Mucosa of rectum (tissue), 2 donors: ENCODE measurements around the gene IL1R1.

Source experiments
- H3K27ac ChIP-seq, 2 donors: one replicate each; pipeline ENCODE4 v1.7.0; 2013; ENCODE audit warnings: inconsistent platforms in 2 of 2, low read depth in 2 of 2, low read length in 2 of 2
- H3K27me3 ChIP-seq, 2 donors: one replicate each; pipeline ENCODE4 v1.7.0; 2013; ENCODE audit warnings: low read length in 2 of 2; ENCODE audit not compliant: control insufficient read depth in 2 of 2, insufficient read depth in 2 of 2
- H3K36me3 ChIP-seq, 2 donors: one replicate each; pipeline ENCODE4 v1.7.0; 2013; ENCODE audit warnings: low read length in 2 of 2; ENCODE audit not compliant: control insufficient read depth in 2 of 2, insufficient read depth in 2 of 2
- H3K4me1 ChIP-seq, 2 donors: one replicate each; pipeline ENCODE4 v1.7.0; 2013; ENCODE audit warnings: low read length in 2 of 2, mild to moderate bottlenecking in 1 of 2; ENCODE audit not compliant: control insufficient read depth in 2 of 2, insufficient read depth in 2 of 2
- H3K4me3 ChIP-seq, 2 donors: one replicate each; pipeline ENCODE4 v1.7.0; 2013; ENCODE audit warnings: low read length in 2 of 2
- H3K9ac ChIP-seq, 2 donors: one replicate each; pipeline ENCODE4 v1.7.0; 2013; ENCODE audit warnings: low read length in 2 of 2, low read depth in 1 of 2, mild to moderate bottlenecking in 1 of 2
- H3K9me3 ChIP-seq, 2 donors: one replicate each; pipeline ENCODE4 v1.7.0; 2013; ENCODE audit warnings: low read length in 2 of 2; ENCODE audit not compliant: control insufficient read depth in 2 of 2
- donor health status: healthy.
- donor health status: Normal muscosa, but diverticular disease.

The IL1R1 gene

DNA sequence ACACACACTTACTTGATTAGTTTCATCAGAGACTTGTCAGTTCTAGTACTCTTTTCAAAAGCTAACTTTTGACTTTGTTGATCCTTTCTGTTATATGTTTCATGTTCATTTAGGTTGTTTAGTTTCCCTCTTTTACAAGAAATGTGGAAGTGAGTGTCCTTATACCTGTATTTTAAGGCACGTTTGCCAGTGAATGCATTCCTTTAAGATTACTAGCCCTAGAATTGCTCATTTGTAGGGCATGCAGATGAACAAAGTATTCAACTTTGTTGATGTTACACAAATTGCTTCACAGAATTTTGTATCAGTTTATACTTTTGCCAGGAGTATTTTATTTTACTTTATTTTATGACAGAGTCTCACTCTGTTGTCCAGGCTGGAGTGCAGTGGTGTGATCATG is 50.5 kb downstream of the IL1R1 start:
- Histone ChIP-seq H3K4me3 (no peak overlapping the region), H3K27ac (no peak overlapping the region), H3K4me1 (no peaks in the 10 kb centered on the region), H3K9me3 (no peaks in the 10 kb centered on the region), H3K36me3 (no peaks in the 10 kb centered on the region), H3K27me3 (no peaks in the 10 kb centered on the region), H3K9ac (no peak overlapping the region)

DNA sequence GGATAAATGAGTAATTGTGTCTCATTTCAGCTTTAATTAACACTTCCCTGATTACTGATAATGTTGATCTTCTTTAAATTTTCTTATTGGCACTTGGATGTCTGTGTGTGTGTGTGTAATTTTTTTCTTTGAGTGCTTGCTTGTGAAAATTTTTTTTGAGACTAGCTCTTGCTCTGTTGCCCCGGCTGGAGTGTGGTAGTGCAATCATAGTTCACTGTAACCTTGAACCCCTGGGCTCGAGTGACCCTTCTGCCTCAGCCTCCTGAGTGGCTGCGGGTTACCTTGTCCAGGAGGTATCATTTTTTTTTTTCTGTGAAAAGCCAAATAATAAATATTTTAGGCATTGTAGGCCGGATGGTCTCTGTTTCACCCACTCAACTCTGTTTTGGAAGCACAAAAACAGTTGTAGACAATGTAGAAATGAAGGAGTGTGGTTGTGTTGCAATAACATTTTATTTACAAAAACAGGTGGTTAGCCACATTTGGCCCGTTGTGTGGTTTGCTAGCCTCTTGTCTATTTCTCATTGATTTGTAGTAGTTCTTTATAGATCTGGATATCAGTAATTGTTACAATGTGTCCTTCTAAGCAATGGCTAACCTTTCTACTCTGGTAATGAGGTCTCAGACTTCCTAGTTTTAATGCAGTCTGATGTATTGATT is 52.2 kb downstream of the IL1R1 start:
- Histone ChIP-seq H3K4me3 (no peak overlapping the region), H3K27ac (no peak overlapping the region), H3K27me3 (no peaks in the 10 kb centered on the region), H3K36me3 (no peaks in the 10 kb centered on the region), H3K9ac (no peak overlapping the region), H3K4me1 (no peaks in the 10 kb centered on the region), H3K9me3 (no peaks in the 10 kb centered on the region)

DNA sequence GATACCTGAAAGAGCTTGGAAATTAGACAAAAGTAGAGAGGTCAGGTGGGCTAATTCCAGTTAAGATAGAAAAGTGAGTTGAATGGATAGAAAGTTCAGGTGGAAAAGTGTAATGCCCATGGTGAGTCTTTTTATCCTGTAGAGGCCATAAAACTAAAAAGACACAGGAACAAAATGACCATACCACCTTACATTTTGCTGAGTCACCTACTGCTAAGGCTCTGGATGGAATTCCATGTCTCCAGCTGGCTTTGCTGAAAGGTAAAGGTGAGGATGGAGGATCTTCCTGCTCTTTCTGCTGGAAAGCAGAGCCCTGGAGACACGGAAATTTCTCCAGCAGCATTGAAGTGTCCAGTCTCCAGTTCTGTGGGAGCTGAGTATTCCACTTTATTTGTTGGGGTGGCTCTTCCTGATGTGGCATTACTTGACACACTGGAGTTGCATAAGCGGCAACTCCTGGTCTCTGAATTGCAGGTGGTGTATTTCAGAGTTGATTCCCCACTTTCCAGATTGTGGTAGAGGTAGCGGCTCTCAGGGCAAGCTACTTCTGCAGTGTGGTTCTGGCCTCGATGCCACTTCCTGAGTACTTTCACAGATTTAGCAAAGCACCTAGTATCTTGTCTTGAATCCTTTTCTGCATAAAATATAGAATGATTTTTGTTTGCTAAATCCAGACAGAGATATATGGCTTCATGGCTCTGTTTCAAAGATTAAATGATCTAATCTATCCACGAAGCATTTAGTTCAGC is 55.0 kb downstream of the IL1R1 start:
- Histone ChIP-seq H3K27ac (no peak overlapping the region), H3K27me3 (no peaks in the 10 kb centered on the region), H3K36me3 (no peaks in the 10 kb centered on the region), H3K4me1 (no peaks in the 10 kb centered on the region), H3K9me3 (no peaks in the 10 kb centered on the region), H3K9ac (no peak overlapping the region), H3K4me3 (no peak overlapping the region)

DNA sequence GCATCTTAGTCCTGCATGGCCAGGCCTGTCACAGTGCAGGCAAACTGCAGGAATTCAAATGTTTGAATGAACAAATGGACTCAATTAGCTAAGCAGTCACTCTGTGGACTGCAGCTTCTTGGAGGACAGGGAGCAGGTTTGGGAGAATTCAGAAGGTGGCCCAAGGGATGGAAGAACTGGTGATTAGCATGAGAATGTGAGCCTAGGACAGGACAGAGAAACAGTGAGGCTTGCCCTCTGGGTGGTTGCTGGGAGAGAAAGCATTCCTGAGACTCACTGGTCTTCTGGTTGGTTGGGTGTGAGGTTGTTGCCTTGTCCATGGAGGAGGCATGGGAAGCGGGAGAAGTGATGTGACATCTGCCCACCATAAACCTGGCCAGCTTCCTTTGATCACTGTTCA is 58.0 kb downstream of the IL1R1 start:
- no peak overlapping the region for H3K9ac ChIP-seq
- H3K4me1 ChIP-seq: no peaks in the 10 kb centered on the region
- no peaks in the 10 kb centered on the region for H3K36me3 ChIP-seq
- H3K4me3 ChIP-seq: no peak overlapping the region
- H3K27ac ChIP-seq: no peak overlapping the region
- no peaks in the 10 kb centered on the region for H3K27me3 ChIP-seq
- H3K9me3 ChIP-seq: no peaks in the 10 kb centered on the region

DNA sequence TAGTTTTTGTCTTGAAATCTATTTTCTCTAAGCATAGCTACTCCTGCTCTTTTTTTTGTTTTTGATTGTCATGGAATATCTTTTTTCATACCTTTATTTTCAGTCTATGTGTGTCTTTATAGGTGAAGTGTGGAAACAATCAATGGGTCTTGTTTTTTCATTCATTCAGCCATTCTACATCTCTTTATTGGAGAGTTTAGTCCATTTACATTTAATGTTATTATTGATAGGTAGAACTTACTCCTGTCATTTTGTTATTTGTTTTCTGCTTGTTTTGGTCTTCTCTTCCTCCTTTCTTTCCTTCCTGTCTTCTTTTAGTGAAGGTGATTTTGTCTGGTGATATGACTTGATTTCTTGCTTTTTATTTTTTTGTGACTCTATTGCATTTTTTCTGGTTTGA is 62.1 kb downstream of the IL1R1 start:
- Histone ChIP-seq H3K36me3 (no peaks in the 10 kb centered on the region), H3K27me3 (no peaks in the 10 kb centered on the region), H3K27ac (no peak overlapping the region), H3K4me1 (no peaks in the 10 kb centered on the region), H3K9ac (no peak overlapping the region), H3K9me3 (no peaks in the 10 kb centered on the region), H3K4me3 (no peak overlapping the region)

DNA sequence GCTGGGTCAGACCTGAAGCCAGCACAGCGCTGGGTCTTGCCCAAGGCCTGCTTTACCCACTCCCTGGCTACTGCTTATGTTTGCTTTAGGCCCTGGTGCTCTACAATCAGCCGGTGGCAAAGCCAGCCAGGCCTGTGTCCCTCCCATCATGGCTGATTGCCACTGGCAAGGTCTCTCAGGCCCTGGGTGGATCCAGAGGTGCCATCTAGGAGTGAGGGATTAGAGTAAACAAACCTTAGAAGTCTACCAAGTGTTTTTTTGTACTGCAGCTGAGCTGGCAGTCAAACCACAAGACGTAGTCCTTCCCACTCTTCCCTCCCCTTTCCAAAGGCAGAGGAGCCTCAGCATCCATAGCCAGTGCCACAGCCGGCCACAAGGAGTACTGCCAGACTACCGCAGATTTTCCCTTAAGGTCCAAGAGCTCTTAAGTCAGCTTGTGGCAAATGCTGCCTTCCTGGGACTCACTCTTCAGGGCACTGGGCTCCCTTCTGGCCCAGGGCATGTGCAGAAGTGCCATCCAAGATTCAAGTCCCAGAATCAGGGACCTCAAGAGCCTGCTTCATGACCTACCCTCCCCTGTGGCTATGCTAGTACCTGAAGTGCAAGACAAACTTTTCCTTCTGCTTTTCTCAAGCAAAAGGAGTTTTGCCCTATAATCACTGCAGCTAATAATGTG is 64.3 kb downstream of the IL1R1 start:
- H3K9me3 ChIP-seq: no peaks in the 10 kb centered on the region
- no peaks in the 10 kb centered on the region for H3K27me3 ChIP-seq
- no peaks in the 10 kb centered on the region for H3K4me1 ChIP-seq
- no peak overlapping the region for H3K4me3 ChIP-seq
- H3K9ac ChIP-seq: no peak overlapping the region
- H3K36me3 ChIP-seq: no peaks in the 10 kb centered on the region
- no peak overlapping the region for H3K27ac ChIP-seq

DNA sequence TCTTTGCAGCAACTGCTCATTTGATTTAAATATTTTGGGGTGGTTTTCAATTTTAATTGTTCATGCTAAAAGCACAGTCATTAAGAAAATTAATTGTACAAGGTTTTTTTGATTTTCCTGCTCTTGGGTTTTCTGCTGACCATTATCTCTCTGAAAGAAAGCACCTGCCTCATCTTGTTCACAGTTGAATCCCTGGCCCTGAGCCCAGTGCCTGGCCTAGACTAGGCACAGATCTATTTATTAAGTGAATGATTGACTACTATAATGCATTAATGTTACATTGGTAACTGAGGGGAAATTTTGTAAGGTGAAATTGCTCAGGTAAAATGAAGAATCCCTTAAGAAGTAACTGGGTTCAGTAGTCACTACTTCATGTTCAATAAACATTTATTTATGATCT is 66.2 kb downstream of the IL1R1 start:
- no peaks in the 10 kb centered on the region for H3K36me3 ChIP-seq
- H3K4me1 ChIP-seq: no peaks in the 10 kb centered on the region
- no peak overlapping the region for H3K27ac ChIP-seq
- no peak overlapping the region for H3K4me3 ChIP-seq
- no peaks in the 10 kb centered on the region for H3K9me3 ChIP-seq
- no peak overlapping the region for H3K9ac ChIP-seq
- H3K27me3 ChIP-seq: no peaks in the 10 kb centered on the region

DNA sequence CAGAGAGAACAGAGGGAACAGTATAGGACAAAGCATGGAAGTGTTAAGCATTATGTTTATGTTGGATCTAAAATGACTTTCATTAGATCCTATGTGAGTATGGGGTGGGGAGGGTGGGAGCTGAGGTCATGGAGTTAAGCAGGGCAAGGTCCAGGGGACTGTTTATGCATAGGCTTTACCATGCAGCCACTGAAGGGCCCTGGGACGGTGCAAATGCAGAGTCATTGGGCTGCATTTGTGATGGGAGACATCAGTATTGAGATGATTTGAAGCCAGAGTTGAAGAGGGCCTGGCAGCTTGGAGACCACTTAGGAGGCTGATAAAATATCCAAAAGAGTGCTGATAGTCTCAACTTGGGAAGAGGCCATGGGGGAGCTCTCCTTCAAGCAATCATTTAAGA is 66.9 kb downstream of the IL1R1 start:
- no peaks in the 10 kb centered on the region for H3K4me1 ChIP-seq
- no peak overlapping the region for H3K4me3 ChIP-seq
- H3K9me3 ChIP-seq: no peaks in the 10 kb centered on the region
- H3K36me3 ChIP-seq: no peaks in the 10 kb centered on the region
- H3K27ac ChIP-seq: no peak overlapping the region
- H3K27me3 ChIP-seq: no peaks in the 10 kb centered on the region
- no peak overlapping the region for H3K9ac ChIP-seq

DNA sequence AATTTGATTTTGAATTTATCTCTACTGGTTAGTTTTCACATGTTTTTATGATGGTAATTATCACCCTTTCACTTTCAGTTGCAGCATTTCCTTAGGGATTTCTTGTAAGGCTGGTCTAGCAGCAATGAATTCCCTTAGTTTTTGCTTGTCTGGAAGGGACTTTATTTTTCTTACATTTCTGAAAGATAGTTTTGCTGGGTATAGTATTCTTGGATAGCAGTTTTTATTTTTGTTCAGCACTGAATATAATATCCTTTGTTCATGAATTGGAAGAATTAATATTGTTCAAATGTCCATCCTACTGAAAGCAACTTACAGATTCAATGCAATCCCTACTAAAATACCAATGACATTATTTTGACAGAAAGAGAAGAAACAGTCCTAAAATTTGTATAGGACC is 74.5 kb downstream of the IL1R1 start:
- H3K4me3 ChIP-seq: no peak overlapping the region
- H3K4me1 ChIP-seq: no peaks in the 10 kb centered on the region
- no peak overlapping the region for H3K27ac ChIP-seq
- H3K27me3 ChIP-seq: no peaks in the 10 kb centered on the region
- no peak overlapping the region for H3K9ac ChIP-seq
- H3K36me3 ChIP-seq: no peaks in the 10 kb centered on the region
- H3K9me3 ChIP-seq: peaks cover 3 to 8% of the 10 kb centered on the region in 2 donors
